ENCODE measurements around the gene MYO1H.
A peak's percentile ranks its signal among the peaks of the same experiment; 100 is the strongest.
"Not testable (repeated sequence)": the region's sequence is repeated elsewhere in the genome, so short reads cannot be mapped to it uniquely, and the experiment has no call there.

The MYO1H gene

GRCh38 chr12:109432431-109432830, 84.7 kb downstream of the MYO1H start:
- TF ChIP-seq ZNF274 (IDR thresholded peaks at IDR 0.05; ENCODE audit: low read depth, low read length): no peak
- no peak for TF ChIP-seq SUZ12 (IDR thresholded peaks at IDR 0.05; ENCODE audit: extremely low read depth, insufficient read depth, insufficient read length)
- TF ChIP-seq YY1 (IDR thresholded peaks at IDR 0.05; ENCODE audit: insufficient read depth, insufficient read length): no peak
- H3K27me3 ChIP-seq (ENCODE audit: insufficient read depth, insufficient read length): no peaks in the 10 kb centered on the region
- no peak for DNase-seq (ENCODE audit: low read depth, low spot score)

DNA sequence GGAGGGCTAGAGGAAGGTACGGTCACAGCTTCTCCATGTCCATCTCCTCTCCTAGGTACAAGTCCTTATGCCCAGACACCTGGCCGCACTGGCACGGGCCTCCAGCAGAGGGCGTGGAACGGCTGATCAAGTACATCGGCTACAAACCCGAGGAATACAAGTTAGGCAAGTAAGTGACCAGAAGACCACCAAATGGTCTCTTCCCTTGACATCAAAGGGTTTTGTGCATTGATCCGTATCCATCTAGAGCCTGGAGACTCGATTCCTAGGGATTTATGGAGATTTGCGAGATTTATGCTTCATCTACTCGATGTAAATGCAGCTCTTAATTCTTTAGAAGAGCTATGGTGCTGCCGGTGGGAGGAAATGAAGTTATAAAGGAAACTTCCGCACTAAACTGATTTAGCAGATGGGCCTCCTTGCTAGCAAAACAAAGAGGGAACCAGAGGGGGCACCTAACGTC, 85.2 kb downstream of the MYO1H start:
- TF ChIP-seq SUZ12 (IDR thresholded peaks at IDR 0.05; ENCODE audit: extremely low read depth, insufficient read depth, insufficient read length): no peak
- TF ChIP-seq YY1 (IDR thresholded peaks at IDR 0.05; ENCODE audit: insufficient read depth, insufficient read length): no peak
- no peak for TF ChIP-seq ZNF274 (IDR thresholded peaks at IDR 0.05; ENCODE audit: low read depth, low read length)
- peaks cover 12% of the 10 kb centered on the region for H3K4me1 ChIP-seq (ENCODE audit: insufficient read depth, insufficient read length)
- no peaks in the 10 kb centered on the region for H3K27me3 ChIP-seq (ENCODE audit: insufficient read depth, insufficient read length)
- no peak overlapping the region for H3K4me3 ChIP-seq (ENCODE audit: insufficient read length, low read depth)
- H3K9me3 ChIP-seq (ENCODE audit: insufficient read depth, low read length): no peaks in the 10 kb centered on the region; the same call in 1 of the 2 replicates
- peak; percentile 89 for DNase-seq (ENCODE audit: low read depth, low spot score)
- H3K9ac ChIP-seq (ENCODE audit: insufficient read length, low read depth): no peak overlapping the region
- no peaks in the 10 kb centered on the region for H3K36me3 ChIP-seq (ENCODE audit: insufficient read depth, insufficient read length, low read length)

More at GRCh38 chr12:109432431-109432830, 84.7 kb downstream of the MYO1H start:
- no peaks in the 10 kb centered on the region; the same call in 1 of the 2 replicates for H3K9me3 ChIP-seq (ENCODE audit: insufficient read depth, low read length)
- H3K4me3 ChIP-seq (ENCODE audit: insufficient read length, low read depth): no peak overlapping the region
- H3K36me3 ChIP-seq (ENCODE audit: insufficient read depth, insufficient read length, low read length): no peaks in the 10 kb centered on the region
- H3K9ac ChIP-seq (ENCODE audit: insufficient read length, low read depth): no peak overlapping the region
- H3K4me1 ChIP-seq (ENCODE audit: insufficient read depth, insufficient read length): peaks cover 12% of the 10 kb centered on the region

DNA sequence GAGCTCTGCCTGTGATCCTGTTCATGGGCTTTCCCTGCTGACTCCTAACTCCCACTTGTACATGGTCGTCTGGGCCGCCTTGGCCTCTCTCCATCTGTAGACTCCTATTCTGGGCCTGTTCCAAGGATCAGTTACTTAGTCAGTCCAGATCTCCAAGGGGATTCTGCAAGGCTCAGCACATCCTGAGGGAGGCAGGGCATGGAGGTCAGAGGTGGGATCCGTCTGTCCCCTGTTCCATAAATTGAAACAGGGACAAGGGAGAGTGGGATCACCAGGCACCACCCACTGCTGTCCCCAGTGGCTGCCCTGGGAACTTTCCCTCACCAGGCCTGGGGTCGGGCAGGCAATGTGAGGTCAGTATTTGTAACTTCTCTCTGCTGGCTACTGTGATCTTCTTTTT, 85.9 kb downstream of the MYO1H start:
- Histone ChIP-seq H3K36me3 (ENCODE audit: insufficient read depth, insufficient read length, low read length) (no peaks in the 10 kb centered on the region), H3K9me3 (ENCODE audit: insufficient read depth, low read length) (no peaks in the 10 kb centered on the region; the same call in 1 of the 2 replicates), H3K4me1 (ENCODE audit: insufficient read depth, insufficient read length) (peaks cover 12% of the 10 kb centered on the region), H3K27me3 (ENCODE audit: insufficient read depth, insufficient read length) (no peaks in the 10 kb centered on the region), H3K9ac (ENCODE audit: insufficient read length, low read depth) (no peak overlapping the region), H3K4me3 (ENCODE audit: insufficient read length, low read depth) (no peak overlapping the region)
- DNase-seq (ENCODE audit: low read depth, low spot score): no peak
- TF ChIP-seq YY1 (IDR thresholded peaks at IDR 0.05; ENCODE audit: insufficient read depth, insufficient read length): no peak
- TF ChIP-seq ZNF274 (IDR thresholded peaks at IDR 0.05; ENCODE audit: low read depth, low read length): no peak
- no peak for TF ChIP-seq SUZ12 (IDR thresholded peaks at IDR 0.05; ENCODE audit: extremely low read depth, insufficient read depth, insufficient read length)

DNA sequence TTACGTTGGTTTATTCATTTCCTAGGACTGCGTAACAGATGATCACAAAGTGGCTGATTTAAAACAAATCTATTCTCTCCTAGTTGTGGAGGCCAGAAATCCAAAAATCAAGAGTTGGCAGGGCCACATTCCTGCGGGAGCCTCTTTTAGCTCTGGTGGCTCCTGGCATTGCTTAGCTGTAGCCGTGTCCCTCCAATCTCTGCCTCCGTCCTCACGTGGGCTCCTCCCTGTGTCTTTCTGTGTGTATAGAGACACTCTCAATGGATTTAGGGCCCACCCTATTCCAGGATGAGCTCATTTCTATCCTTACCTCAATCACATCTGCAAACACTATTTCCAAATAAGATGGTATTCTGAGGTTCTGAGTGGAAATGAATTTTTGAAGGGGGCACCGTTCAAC, 86.9 kb downstream of the MYO1H start:
- no peak overlapping the region for H3K4me3 ChIP-seq (ENCODE audit: insufficient read length, low read depth)
- H3K4me1 ChIP-seq (ENCODE audit: insufficient read depth, insufficient read length): peaks cover 12% of the 10 kb centered on the region
- no peak overlapping the region for H3K9ac ChIP-seq (ENCODE audit: insufficient read length, low read depth)
- TF ChIP-seq ZNF274 (IDR thresholded peaks at IDR 0.05; ENCODE audit: low read depth, low read length): no peak
- TF ChIP-seq SUZ12 (IDR thresholded peaks at IDR 0.05; ENCODE audit: extremely low read depth, insufficient read depth, insufficient read length): no peak
- no peak for TF ChIP-seq YY1 (IDR thresholded peaks at IDR 0.05; ENCODE audit: insufficient read depth, insufficient read length)
- no peaks in the 10 kb centered on the region for H3K36me3 ChIP-seq (ENCODE audit: insufficient read depth, insufficient read length, low read length)
- H3K9me3 ChIP-seq (ENCODE audit: insufficient read depth, low read length): no peaks in the 10 kb centered on the region
- no peak for DNase-seq (ENCODE audit: low read depth, low spot score)
- H3K27me3 ChIP-seq (ENCODE audit: insufficient read depth, insufficient read length): no peaks in the 10 kb centered on the region

GRCh38 chr12:109435428-109436187, 87.9 kb downstream of the MYO1H start:
- no peak for DNase-seq (ENCODE audit: low read depth, low spot score)
- Histone ChIP-seq H3K27me3 (ENCODE audit: insufficient read depth, insufficient read length) (no peaks in the 10 kb centered on the region), H3K9ac (ENCODE audit: insufficient read length, low read depth) (no peak overlapping the region), H3K36me3 (ENCODE audit: insufficient read depth, insufficient read length, low read length) (no peaks in the 10 kb centered on the region), H3K9me3 (ENCODE audit: insufficient read depth, low read length) (no peaks in the 10 kb centered on the region), H3K4me1 (ENCODE audit: insufficient read depth, insufficient read length) (peaks cover 12% of the 10 kb centered on the region), H3K4me3 (ENCODE audit: insufficient read length, low read depth) (no peak overlapping the region)
- TF ChIP-seq ZNF274 (IDR thresholded peaks at IDR 0.05; ENCODE audit: low read depth, low read length): no peak

DNA sequence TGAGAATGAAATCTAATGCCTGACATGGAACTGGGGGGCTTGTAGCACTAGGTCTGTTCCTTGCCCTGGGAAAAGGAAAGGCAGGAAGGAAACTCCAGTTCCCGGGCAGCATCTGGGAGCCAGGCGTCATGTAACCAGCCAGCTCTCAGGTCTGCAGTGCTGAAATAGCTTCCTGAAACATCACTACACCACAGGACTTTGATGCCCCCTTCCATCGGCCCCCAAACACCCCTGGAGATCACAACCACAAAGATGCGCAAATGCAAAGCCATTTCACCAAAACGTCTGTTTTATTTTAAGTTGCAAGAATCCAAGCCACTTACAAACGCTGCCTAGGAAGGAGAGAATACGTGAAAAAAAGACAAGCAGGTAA, 88.5 kb downstream of the MYO1H start:
- Histone ChIP-seq H3K9ac (ENCODE audit: insufficient read length, low read depth) (peak overlapping the region; percentile 12), H3K9me3 (ENCODE audit: insufficient read depth, low read length) (no peaks in the 10 kb centered on the region), H3K27me3 (ENCODE audit: insufficient read depth, insufficient read length) (no peaks in the 10 kb centered on the region), H3K36me3 (ENCODE audit: insufficient read depth, insufficient read length, low read length) (no peaks in the 10 kb centered on the region), H3K4me3 (ENCODE audit: insufficient read length, low read depth) (no peak overlapping the region), H3K4me1 (ENCODE audit: insufficient read depth, insufficient read length) (peaks cover 12% of the 10 kb centered on the region)
- no peak for DNase-seq (ENCODE audit: low read depth, low spot score)
- TF ChIP-seq SUZ12 (IDR thresholded peaks at IDR 0.05; ENCODE audit: extremely low read depth, insufficient read depth, insufficient read length) (no peak), ZNF274 (IDR thresholded peaks at IDR 0.05; ENCODE audit: low read depth, low read length) (no peak), YY1 (IDR thresholded peaks at IDR 0.05; ENCODE audit: insufficient read depth, insufficient read length) (no peak)

DNA sequence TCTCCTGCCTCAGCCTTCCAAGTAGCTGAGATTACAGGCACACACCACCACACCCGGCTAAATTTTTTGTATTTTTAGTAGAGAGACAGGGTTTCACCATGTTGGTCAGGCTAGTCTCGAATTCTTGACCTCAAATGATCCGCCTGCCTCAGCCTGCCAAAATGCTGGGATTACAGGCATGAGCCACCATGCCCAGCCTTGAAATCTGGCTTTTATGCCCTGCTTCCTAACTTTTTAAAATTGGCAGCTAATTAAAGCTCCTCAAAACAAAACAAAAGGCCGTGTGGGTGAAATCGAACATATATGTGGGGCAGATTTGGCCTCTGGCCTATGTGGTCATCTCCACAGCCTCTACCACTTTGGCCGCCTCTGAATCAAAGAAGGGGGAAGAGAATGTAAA, 91.5 kb downstream of the MYO1H start:
- no peaks in the 10 kb centered on the region for H3K27me3 ChIP-seq (ENCODE audit: insufficient read depth, insufficient read length)
- no peak overlapping the region for H3K9ac ChIP-seq (ENCODE audit: insufficient read length, low read depth)
- TF ChIP-seq YY1 (IDR thresholded peaks at IDR 0.05; ENCODE audit: insufficient read depth, insufficient read length) (no peak), SUZ12 (IDR thresholded peaks at IDR 0.05; ENCODE audit: extremely low read depth, insufficient read depth, insufficient read length) (no peak), ZNF274 (IDR thresholded peaks at IDR 0.05; ENCODE audit: low read depth, low read length) (no peak)
- no peaks in the 10 kb centered on the region for H3K36me3 ChIP-seq (ENCODE audit: insufficient read depth, insufficient read length, low read length)
- H3K9me3 ChIP-seq (ENCODE audit: insufficient read depth, low read length): no peaks in the 10 kb centered on the region
- no peak for DNase-seq (ENCODE audit: low read depth, low spot score)
- peaks cover 12% of the 10 kb centered on the region for H3K4me1 ChIP-seq (ENCODE audit: insufficient read depth, insufficient read length)
- H3K4me3 ChIP-seq (ENCODE audit: insufficient read length, low read depth): no peak overlapping the region

GRCh38 chr12:109439951-109440350, 92.3 kb downstream of the MYO1H start:
- not testable (repeated sequence) for H3K27me3 ChIP-seq (ENCODE audit: insufficient read depth, insufficient read length); H3K9me3 ChIP-seq (ENCODE audit: insufficient read depth, low read length); H3K4me3 ChIP-seq (ENCODE audit: insufficient read length, low read depth); H3K9ac ChIP-seq (ENCODE audit: insufficient read length, low read depth); H3K36me3 ChIP-seq (ENCODE audit: insufficient read depth, insufficient read length, low read length); DNase-seq (ENCODE audit: low read depth, low spot score); H3K4me1 ChIP-seq (ENCODE audit: insufficient read depth, insufficient read length)

Measured in NT2/D1 (cell line).